A549 (cell line): ENCODE results near the gene SURF2.

Source experiments
- CBX2 ChIP-seq: fragments of 200-600 bp; sonication (generic); IDR thresholded peaks from 2 replicates; pipeline ENCODE4 v1.6.1; 2016; ENCODE audit warnings: low read depth, mild to moderate bottlenecking, borderline replicate concordance
- CTCF ChIP-seq: fragments of >200 bp; sonication (Bioruptor Twin); formaldehyde crosslinking; IDR thresholded peaks from 3 replicates; pipeline ENCODE4 v1.5.1; 2016
- EP300 ChIP-seq, 2 experiments: fragments of >200 bp; sonication (Bioruptor Twin); formaldehyde crosslinking; IDR thresholded peaks; 2 replicates in 1 of 2; 3 replicates in 1 of 2; pipeline ENCODE4 v1.6.1; 2016 to 2017
- POLR2A ChIP-seq: IDR thresholded peaks from 2 replicates; pipeline ENCODE4 v1.6.1; 2012; ENCODE audit warnings: mild to moderate bottlenecking, low read length
- RAD21 ChIP-seq, 2 experiments: fragments of >200 bp in 1 of 2; sonication (Bioruptor Twin) in 1 of 2; formaldehyde crosslinking in 1 of 2; IDR thresholded peaks in 1 of 2; conservative IDR thresholded peaks in 1 of 2; 2 replicates in 1 of 2; 3 replicates in 1 of 2; pipeline ENCODE4 v1.6.1; 2012 to 2018; ENCODE audit warnings: inconsistent platforms in 1 of 2
- RCOR1 ChIP-seq: fragments of 150-350 bp; IDR thresholded peaks from 2 replicates; pipeline ENCODE4 v1.6.1; 2014; ENCODE audit warnings: antibody characterized with exemption, low read length, low read depth
- USF2 ChIP-seq: fragments of 450-650 bp; IDR thresholded peaks from 2 replicates; pipeline ENCODE4 v1.6.1; 2014; ENCODE audit warnings: antibody characterized with exemption

- no peak for TF ChIP-seq EP300 (IDR thresholded peaks at IDR 0.05)
- TF ChIP-seq POLR2A: no peak
- no peak for TF ChIP-seq RCOR1
- TF ChIP-seq RAD21 (conservative IDR thresholded peaks at IDR 0.05 in 1 of 2, IDR thresholded peaks at IDR 0.05 in 1 of 2): no peak
- no peak for TF ChIP-seq USF2
- no peak for TF ChIP-seq CBX2
- no peak for TF ChIP-seq CTCF
Observed at GRCh38 chr9:133354766-133355165, 1.6 kb upstream of the SURF2 start.
